GM10266 (cell line): ENCODE results near the gene GSKIP.

Experiments
- DNase-seq: peaks from one replicate; pipeline ENCODE4 v3.0.0; 2012; ENCODE audit errors: extremely low spot score
- CTCF ChIP-seq: IDR thresholded peaks from 2 replicates; pipeline ENCODE4 v1.5.1; 2012; ENCODE audit warnings: mild to moderate bottlenecking, low read depth; ENCODE audit not compliant: control insufficient read depth, insufficient read depth; ENCODE audit errors: missing control alignments

GSKIP gene

GRCh38 chr14:96405677-96406076 lies 42.4 kb downstream of the GSKIP start:
- no peak for DNase-seq
- TF ChIP-seq CTCF, result no peak

GRCh38 chr14:96407935-96408570 lies 44.7 kb downstream of the GSKIP start:
- TF ChIP-seq CTCF, result no peak
- no peak for DNase-seq

GRCh38 chr14:96408608-96409007 lies 45.3 kb downstream of the GSKIP start:
- DNase-seq, result no peak
- TF ChIP-seq CTCF, result no peak

GRCh38 chr14:96409701-96410100 lies 46.4 kb downstream of the GSKIP start:
- no peak for TF ChIP-seq CTCF
- DNase-seq, result no peak

GRCh38 chr14:96410119-96410518 lies 46.8 kb downstream of the GSKIP start:
- no peak for TF ChIP-seq CTCF
- DNase-seq, result no peak

GRCh38 chr14:96413526-96413925 lies 50.2 kb downstream of the GSKIP start:
- DNase-seq, result no peak
- no peak for TF ChIP-seq CTCF

- no peak for TF ChIP-seq CTCF
- DNase-seq, result no peak
Measured at GRCh38 chr14:96415559-96415958, 52.2 kb downstream of the GSKIP start.
